Measurements from ENCODE around the gene CDCA5. TPM values are rescaled to one million over a fixed set of nuclear protein-coding genes. Genes with fewer than 3 reads are reported as not detected.

Gene CDCA5
- total RNA-seq, 3 donors from 2014 or later: 2.9 to 14.6 (median 4.8) TPM

DNA sequence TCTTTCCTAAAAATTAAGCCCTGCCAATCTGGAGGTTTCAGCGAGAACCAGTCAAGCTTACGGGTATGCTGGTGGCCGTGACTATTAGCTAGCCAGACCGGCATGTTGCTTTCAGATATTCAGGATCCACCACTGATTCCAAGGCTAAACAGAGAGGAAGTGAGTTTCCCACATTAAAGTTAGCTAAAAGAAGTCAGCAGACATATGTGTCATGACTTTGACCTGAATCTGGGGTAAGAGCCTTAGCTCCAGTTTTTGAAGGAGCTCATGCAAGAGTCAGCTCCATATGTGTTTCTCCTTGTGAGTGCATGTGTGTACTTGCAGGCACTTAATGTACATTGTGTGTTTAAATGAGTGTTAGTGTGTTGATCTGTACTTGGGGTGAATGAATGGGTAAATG lies 1.6 kb upstream of the CDCA5 start:
- DNase-seq (no peak), ATAC-seq (no peak)
- TF ChIP-seq, protein P1, sequence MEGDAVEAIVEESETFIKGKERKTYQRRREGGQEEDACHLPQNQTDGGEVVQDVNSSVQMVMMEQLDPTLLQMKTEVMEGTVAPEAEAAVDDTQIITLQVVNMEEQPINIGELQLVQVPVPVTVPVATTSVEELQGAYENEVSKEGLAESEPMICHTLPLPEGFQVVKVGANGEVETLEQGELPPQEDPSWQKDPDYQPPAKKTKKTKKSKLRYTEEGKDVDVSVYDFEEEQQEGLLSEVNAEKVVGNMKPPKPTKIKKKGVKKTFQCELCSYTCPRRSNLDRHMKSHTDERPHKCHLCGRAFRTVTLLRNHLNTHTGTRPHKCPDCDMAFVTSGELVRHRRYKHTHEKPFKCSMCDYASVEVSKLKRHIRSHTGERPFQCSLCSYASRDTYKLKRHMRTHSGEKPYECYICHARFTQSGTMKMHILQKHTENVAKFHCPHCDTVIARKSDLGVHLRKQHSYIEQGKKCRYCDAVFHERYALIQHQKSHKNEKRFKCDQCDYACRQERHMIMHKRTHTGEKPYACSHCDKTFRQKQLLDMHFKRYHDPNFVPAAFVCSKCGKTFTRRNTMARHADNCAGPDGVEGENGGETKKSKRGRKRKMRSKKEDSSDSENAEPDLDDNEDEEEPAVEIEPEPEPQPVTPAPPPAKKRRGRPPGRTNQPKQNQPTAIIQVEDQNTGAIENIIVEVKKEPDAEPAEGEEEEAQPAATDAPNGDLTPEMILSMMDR (IDR thresholded peaks at IDR 0.05): no peak
- intact Hi-C loops (cut with DNase I, micrococcal nuclease): no loop called here
- no peak overlapping the region for H3K4me3 ChIP-seq
- H3K9me3 ChIP-seq: no peaks in the 10 kb centered on the region
- H3K36me3 ChIP-seq (ENCODE audit: low read depth): peaks cover 11% of the 10 kb centered on the region
- peaks cover 16% of the 10 kb centered on the region for H3K4me1 ChIP-seq (ENCODE audit: low read depth)

DNA sequence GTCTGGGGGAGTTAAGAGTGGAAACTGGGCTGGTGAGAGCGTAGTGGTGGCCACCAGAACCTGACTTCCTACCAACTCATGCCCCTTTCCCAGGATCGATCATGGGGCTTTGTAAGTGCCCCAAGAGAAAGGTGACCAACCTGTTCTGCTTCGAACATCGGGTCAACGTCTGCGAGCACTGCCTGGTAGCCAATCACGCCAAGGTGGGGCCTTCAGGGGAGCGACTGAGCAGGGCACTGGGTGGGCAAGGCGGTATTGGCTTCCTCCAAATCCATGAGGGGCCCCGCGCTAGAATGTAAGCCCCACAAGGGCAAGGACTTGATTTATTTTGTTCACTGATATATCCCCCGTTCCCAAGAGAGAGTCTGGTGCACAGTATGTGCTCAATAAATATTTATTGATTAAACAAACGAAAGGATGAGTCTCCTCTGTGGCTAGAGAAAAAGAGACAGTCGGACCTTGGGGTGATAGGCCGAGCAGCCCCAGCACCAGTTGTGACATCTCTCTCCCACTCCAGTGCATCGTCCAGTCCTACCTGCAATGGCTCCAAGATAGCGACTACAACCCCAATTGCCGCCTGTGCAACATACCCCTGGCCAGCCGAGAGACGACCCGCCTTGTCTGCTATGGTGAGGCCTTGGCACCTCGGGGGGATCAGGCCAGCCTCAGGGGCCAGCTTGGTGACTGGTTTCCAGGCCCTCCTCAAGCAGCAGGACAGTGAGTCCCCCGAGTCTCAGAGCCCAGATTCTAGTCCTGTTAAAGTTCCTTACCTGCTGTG lies 947 bp upstream of the CDCA5 start:
- DNase-seq: no peak
- peaks cover 16% of the 10 kb centered on the region for H3K4me1 ChIP-seq (ENCODE audit: low read depth)

DNA sequence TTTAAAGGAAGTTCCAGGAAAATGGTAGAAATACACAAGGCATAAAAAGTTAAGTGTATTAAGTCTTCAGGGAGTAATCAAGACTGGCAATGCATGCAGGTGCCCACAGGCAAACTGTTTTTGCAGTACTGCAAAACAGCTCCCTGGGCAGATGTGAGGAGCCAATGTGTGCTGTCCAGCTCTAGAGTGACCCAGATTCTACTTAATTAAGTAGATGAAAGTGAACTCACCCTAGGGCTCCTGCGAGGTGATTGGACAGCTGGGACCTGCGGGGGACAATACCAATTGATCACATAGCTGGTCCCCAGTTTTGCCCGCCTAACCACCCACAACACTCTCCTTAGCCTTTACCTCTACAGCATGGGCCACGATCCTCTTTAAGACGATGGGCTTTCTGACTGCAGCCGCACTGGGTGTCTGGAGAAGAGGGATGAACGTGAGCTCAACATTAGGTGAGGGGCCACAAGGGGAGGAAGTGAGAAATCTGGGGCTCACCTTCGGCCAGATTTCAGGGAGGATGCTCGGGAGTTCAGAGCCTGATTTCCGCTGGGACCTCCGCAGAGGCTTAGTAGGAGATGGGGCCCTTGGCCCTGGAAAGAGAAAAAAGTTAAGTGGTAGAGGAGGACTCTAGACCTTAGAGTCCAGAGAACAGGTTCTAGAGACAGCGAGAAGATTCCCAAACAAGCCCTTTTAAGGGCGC lies 556 bp downstream of the CDCA5 start:
- Histone ChIP-seq H3K4me3 (peak overlapping the region; percentile 54), H3K36me3 (ENCODE audit: low read depth) (peaks cover 11% of the 10 kb centered on the region), H3K4me1 (ENCODE audit: low read depth) (peaks cover 18% of the 10 kb centered on the region), H3K9me3 (no peaks in the 10 kb centered on the region)
- no peak for DNase-seq
- no peak for ATAC-seq
- TF ChIP-seq, protein P1 (IDR thresholded peaks at IDR 0.05): no peak
- intact Hi-C loops (cut with DNase I, micrococcal nuclease): no loop called here

More for the DNA sequence above, 947 bp upstream of the CDCA5 start:
- Histone ChIP-seq H3K9me3 (no peaks in the 10 kb centered on the region), H3K36me3 (ENCODE audit: low read depth) (peaks cover 11% of the 10 kb centered on the region), H3K4me3 (peak overlapping the region; percentile 54)
- TF ChIP-seq, protein P1 (IDR thresholded peaks at IDR 0.05): no peak
- intact Hi-C loops (cut with DNase I, micrococcal nuclease): no loop called here
- ATAC-seq: peak; percentile 4

DNA sequence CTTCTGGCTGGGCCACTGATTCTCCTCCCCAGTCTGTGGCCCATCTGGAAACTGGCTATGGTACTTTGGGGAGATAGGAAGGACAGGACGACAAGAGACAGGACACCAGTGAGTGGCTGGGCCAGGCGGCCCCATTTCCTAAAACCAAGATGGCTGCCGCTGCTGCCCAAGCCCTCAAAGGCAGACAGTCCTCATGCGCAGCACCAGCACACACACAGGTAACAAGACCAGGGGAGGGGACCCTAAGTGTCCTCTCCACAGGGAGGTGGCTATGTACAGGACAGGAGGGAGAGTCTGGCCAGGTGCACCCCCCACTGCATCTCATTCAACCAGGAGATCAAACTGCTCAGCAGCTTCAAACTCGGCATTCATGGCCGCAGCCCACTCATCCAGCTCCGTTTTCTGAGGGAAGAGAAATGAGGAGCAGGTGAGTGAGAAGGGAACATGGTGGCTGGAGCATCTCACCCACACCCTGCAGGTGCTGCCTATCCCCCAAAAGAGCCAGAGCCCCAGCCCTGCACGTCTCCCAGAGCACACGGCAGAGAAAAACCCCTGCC lies 5.0 kb downstream of the CDCA5 start:
- no peaks in the 10 kb centered on the region for H3K36me3 ChIP-seq (ENCODE audit: low read depth)
- peak in 1 of 3 donors; percentile 39 for DNase-seq
- intact Hi-C loops (cut with DNase I, micrococcal nuclease): no loop called here

DNA sequence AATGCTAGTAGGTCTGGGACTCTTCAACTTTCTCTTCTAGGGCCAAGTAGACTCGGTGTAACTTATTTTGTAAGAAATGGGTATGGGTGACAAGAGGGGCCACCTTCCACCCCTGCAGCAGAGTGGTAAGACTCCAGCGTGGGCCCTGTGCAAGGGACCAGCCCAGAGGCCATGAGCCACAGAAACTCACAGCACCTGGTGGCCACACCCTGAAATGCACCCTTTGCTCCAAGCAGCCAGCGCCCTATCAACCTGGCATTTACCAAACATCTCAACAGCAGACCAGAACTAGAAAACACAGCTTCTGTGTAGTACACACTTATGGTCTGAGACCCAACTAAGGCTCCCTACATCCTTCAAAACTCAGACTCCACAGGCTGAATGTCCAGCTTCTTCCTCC lies 5.7 kb downstream of the CDCA5 start:
- DNase-seq (peak; percentile 64 to 91 (median 86)), ATAC-seq (peak; percentile 97)
- TF ChIP-seq, protein P1 (IDR thresholded peaks at IDR 0.05): peak; percentile 71
- Histone ChIP-seq H3K9me3 (no peaks in the 10 kb centered on the region), H3K36me3 (ENCODE audit: low read depth) (no peaks in the 10 kb centered on the region), H3K4me1 (ENCODE audit: low read depth) (peaks cover 6% of the 10 kb centered on the region), H3K4me3 (no peak overlapping the region)
- intact Hi-C loops (cut with DNase I, micrococcal nuclease): no loop called here

More for the DNA sequence above, 5.0 kb downstream of the CDCA5 start:
- peaks cover 11% of the 10 kb centered on the region for H3K4me1 ChIP-seq (ENCODE audit: low read depth)
- no peaks in the 10 kb centered on the region for H3K9me3 ChIP-seq
- no peak for ATAC-seq
- TF ChIP-seq, protein P1 (IDR thresholded peaks at IDR 0.05): no peak
- no peak overlapping the region for H3K4me3 ChIP-seq
